Myometrial cell (primary cell): ENCODE measurements around the gene SPP2. TPM values are rescaled to one million over a fixed set of nuclear protein-coding genes. Genes with fewer than 3 reads are reported as not detected.

Experiments used
- total RNA-seq: library from RNA; depleted of rRNA; stranded (reverse); fragments of >200 nt; gene quantifications from 2 replicates; pipeline ENCODE4 v1.2.3, GENCODE V29; 2015

SPP2 gene
- total RNA-seq, result not detected in 2 replicates

GRCh38 chr2:234050455-234051135, at the start of gene SPP2:
Gene SPP2 (plus strand): TSS chr2:234050702. CDS start chr2:234050787, 85 bp downstream.

Other genes starting within 250 kb of the SPP2 start
- 22.0 and 23.1 TPM in 2 replicates for gene HJURP, start 196.2 kb upstream of the SPP2 start, total RNA-seq
- not detected in 2 replicates for gene TRPM8, start 133.3 kb upstream of the SPP2 start, total RNA-seq